SJSA1 (cell line): ENCODE measurements around the gene CDAN1. TPM values are rescaled to one million over a fixed set of nuclear protein-coding genes. Genes with fewer than 3 reads are reported as not detected.
"Not testable (repeated sequence)": the region's sequence is repeated elsewhere in the genome, so short reads cannot be mapped to it uniquely, and the experiment has no call there.

ENCODE experiments used
- DNase-seq, 2 experiments: peaks; one replicate each; pipeline ENCODE4 v3.0.0-alpha.2; 2015 to 2020; ENCODE audit warnings: low spot score in 2 of 2, low read depth in 1 of 2
- H3K27ac ChIP-seq: fragments of 250-450 bp; sonication (Bioruptor Pico); 2 replicates; pipeline ENCODE4 v1.5.1; 2020; ENCODE audit warnings: mild to moderate bottlenecking, moderate library complexity
- H3K27me3 ChIP-seq: fragments of 250-450 bp; sonication (Bioruptor Pico); replicated peaks from 2 replicates; pipeline ENCODE4 v1.5.1; 2020; ENCODE audit warnings: mild to moderate bottlenecking, moderate library complexity
- H3K36me3 ChIP-seq: fragments of 250-450 bp; sonication (Bioruptor Pico); 2 replicates; pipeline ENCODE4 v1.5.1; 2020; ENCODE audit warnings: mild to moderate bottlenecking
- H3K4me1 ChIP-seq: fragments of 250-450 bp; sonication (Bioruptor Pico); replicated peaks from 2 replicates; pipeline ENCODE4 v1.6.1; 2021; ENCODE audit warnings: mild to moderate bottlenecking
- H3K4me3 ChIP-seq: fragments of 250-450 bp; sonication (Bioruptor Pico); 2 replicates; pipeline ENCODE4 v1.5.1; 2020; ENCODE audit warnings: mild to moderate bottlenecking
- H3K9me3 ChIP-seq: fragments of 250-450 bp; sonication (Bioruptor Pico); replicated peaks from 2 replicates; pipeline ENCODE4 v1.5.1; 2020; ENCODE audit warnings: mild to moderate bottlenecking
- total RNA-seq: library from RNA; depleted of rRNA; stranded (reverse); fragments of >200 nt; shearing (Covaris generic); gene quantifications from 2 replicates; pipeline ENCODE4 v1.2.3, GENCODE V29; 2014; rRNA removed

Gene CDAN1
- total RNA-seq, 1 experiment from 2014 or later = 15.9 TPM

DNA sequence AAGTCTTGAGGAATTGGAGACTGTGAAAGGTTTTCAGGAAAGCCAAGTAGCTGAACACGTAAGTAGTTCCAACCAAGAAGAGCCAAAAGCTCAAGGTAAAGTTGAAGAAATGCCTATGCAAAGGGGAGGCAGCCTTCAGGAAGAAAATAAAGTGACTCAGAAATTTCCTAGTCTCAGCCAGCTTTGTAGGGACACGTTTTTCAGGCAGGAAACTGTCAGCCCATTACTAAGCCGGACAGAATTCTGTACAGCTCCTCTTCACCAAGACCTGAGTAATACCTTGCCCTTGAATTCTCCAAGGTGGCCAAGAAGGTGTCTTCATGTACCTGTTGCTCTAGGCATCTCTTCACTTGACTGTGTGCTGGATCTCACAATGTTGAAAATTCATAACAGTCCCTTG, 48.6 kb downstream of the CDAN1 start:
- H3K4me3 ChIP-seq = no peak overlapping the region
- H3K4me1 ChIP-seq = no peaks in the 10 kb centered on the region
- H3K9me3 ChIP-seq = no peaks in the 10 kb centered on the region
- no peaks in the 10 kb centered on the region for H3K27me3 ChIP-seq
- DNase-seq = no peak
- no peak overlapping the region for H3K27ac ChIP-seq
- H3K36me3 ChIP-seq = peaks cover 62% of the 10 kb centered on the region

GRCh38 chr15:42687740-42688139, 49.2 kb downstream of the CDAN1 start:
- no peak for DNase-seq
- peaks cover 61% of the 10 kb centered on the region for H3K36me3 ChIP-seq
- no peaks in the 10 kb centered on the region for H3K4me1 ChIP-seq

GRCh38 chr15:42686281-42686680, 50.6 kb downstream of the CDAN1 start:
- H3K4me1 ChIP-seq = no peaks in the 10 kb centered on the region
- H3K9me3 ChIP-seq = no peaks in the 10 kb centered on the region
- DNase-seq = no peak
- H3K36me3 ChIP-seq = peaks cover 64% of the 10 kb centered on the region
- H3K4me3 ChIP-seq = no peak overlapping the region
- no peaks in the 10 kb centered on the region for H3K27me3 ChIP-seq
- no peak overlapping the region for H3K27ac ChIP-seq

More at GRCh38 chr15:42687740-42688139, 49.2 kb downstream of the CDAN1 start:
- no peaks in the 10 kb centered on the region for H3K27me3 ChIP-seq
- no peak overlapping the region for H3K27ac ChIP-seq
- no peak overlapping the region for H3K4me3 ChIP-seq
- no peaks in the 10 kb centered on the region for H3K9me3 ChIP-seq

GRCh38 chr15:42681119-42681518, 55.8 kb downstream of the CDAN1 start:
- Histone ChIP-seq H3K27me3 (no peaks in the 10 kb centered on the region), H3K27ac (no peak overlapping the region)
- DNase-seq = no peak

GRCh38 chr15:42680142-42680482, 56.8 kb downstream of the CDAN1 start:
- H3K27ac ChIP-seq, H3K27me3 ChIP-seq, H3K4me1 ChIP-seq, H3K4me3 ChIP-seq, H3K9me3 ChIP-seq, DNase-seq: not testable (repeated sequence)
- peaks cover 68% of the 10 kb centered on the region for H3K36me3 ChIP-seq

More at GRCh38 chr15:42681119-42681518, 55.8 kb downstream of the CDAN1 start:
- Histone ChIP-seq H3K36me3 (peaks cover 70% of the 10 kb centered on the region), H3K4me3 (no peak overlapping the region), H3K9me3 (no peaks in the 10 kb centered on the region), H3K4me1 (no peaks in the 10 kb centered on the region)

GRCh38 chr15:42679285-42680141, 57.4 kb downstream of the CDAN1 start:
- Histone ChIP-seq H3K27me3 (no peaks in the 10 kb centered on the region), H3K4me3 (no peak overlapping the region), H3K4me1 (no peaks in the 10 kb centered on the region), H3K9me3 (no peaks in the 10 kb centered on the region), H3K27ac (no peak overlapping the region), H3K36me3 (peaks cover 71% of the 10 kb centered on the region)
- no peak for DNase-seq

DNA sequence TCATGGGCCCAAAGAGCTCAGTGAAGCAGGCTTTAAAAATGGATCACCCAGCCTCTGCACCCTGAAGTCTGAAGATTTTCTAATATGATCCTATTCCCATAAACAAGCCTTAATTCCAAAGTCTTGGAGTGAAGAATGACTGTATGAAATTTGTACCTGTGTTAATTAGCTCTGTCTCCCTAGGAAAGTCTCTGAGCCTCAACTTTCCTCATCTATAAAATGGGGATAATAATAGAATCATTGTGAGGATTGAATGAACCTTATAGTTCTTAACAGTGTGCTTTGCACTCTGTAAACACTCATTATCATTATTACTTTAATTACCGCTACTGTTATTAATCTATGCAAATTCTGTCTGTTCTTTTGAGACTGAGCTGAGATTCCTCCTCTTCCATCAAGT, 61.9 kb downstream of the CDAN1 start:
- peaks cover 46% of the 10 kb centered on the region for H3K36me3 ChIP-seq
- H3K27me3 ChIP-seq = no peaks in the 10 kb centered on the region
- H3K27ac ChIP-seq = no peak overlapping the region
- no peak for DNase-seq
- no peak overlapping the region for H3K4me3 ChIP-seq
- H3K4me1 ChIP-seq = no peaks in the 10 kb centered on the region
- H3K9me3 ChIP-seq = no peaks in the 10 kb centered on the region

- H3K27ac ChIP-seq = no peak overlapping the region
- peaks cover 43% of the 10 kb centered on the region for H3K36me3 ChIP-seq
- H3K4me1 ChIP-seq = no peaks in the 10 kb centered on the region
- H3K4me3 ChIP-seq = no peak overlapping the region
- H3K9me3 ChIP-seq = no peaks in the 10 kb centered on the region
- H3K27me3 ChIP-seq = no peaks in the 10 kb centered on the region
- DNase-seq = no peak
Observed at GRCh38 chr15:42674472-42674871, 62.5 kb downstream of the CDAN1 start.

Other genes starting within 250 kb of the CDAN1 start
- 61.6 and 62.4 TPM in 2 replicates for gene ZNF106, start 246.0 kb downstream of the CDAN1 start, total RNA-seq
- gene SNAP23, start 241.5 kb downstream of the CDAN1 start, total RNA-seq = 88.9 and 163 TPM in 2 replicates
- gene LRRC57, start 188.3 kb downstream of the CDAN1 start, total RNA-seq = 13.9 and 24.4 TPM in 2 replicates
- 88.9 and 92.3 TPM in 2 replicates for gene HAUS2, start 188.3 kb downstream of the CDAN1 start, total RNA-seq
- 4.0 and 7.4 TPM in 2 replicates for gene STARD9, start 161.5 kb downstream of the CDAN1 start, total RNA-seq
- gene TTBK2, start 183.7 kb upstream of the CDAN1 start, total RNA-seq = 5.9 and 12.4 TPM in 2 replicates